NCI-H146 (cell line): ENCODE results near the gene CLTCL1.
"Not testable (repeated sequence)": the region's sequence is repeated elsewhere in the genome, so short reads cannot be mapped to it uniquely, and the experiment has no call there.

Experiments
- DNase-seq: peaks from one replicate; lab custom pipeline; 2025; lab: John Stamatoyannopoulos, UW

The CLTCL1 gene

GRCh38 chr22:19290400-19291217, 910 bp downstream of the CLTCL1 start:
- no peak for DNase-seq

GRCh38 chr22:19289475-19290161, 1.9 kb downstream of the CLTCL1 start:
- no peak for DNase-seq

GRCh38 chr22:19287889-19288288, 3.6 kb downstream of the CLTCL1 start:
- DNase-seq: no peak

GRCh38 chr22:19287076-19287707, 4.3 kb downstream of the CLTCL1 start:
- peak; percentile 76 for DNase-seq

GRCh38 chr22:19285831-19286230, 5.7 kb downstream of the CLTCL1 start:
- no peak for DNase-seq

- not testable (repeated sequence) for DNase-seq
Measured at GRCh38 chr22:19279143-19279542, 12.4 kb downstream of the CLTCL1 start.

- no peak for DNase-seq
Measured at GRCh38 chr22:19277785-19278184, 13.7 kb downstream of the CLTCL1 start.

GRCh38 chr22:19275919-19276600, 15.5 kb downstream of the CLTCL1 start:
- no peak for DNase-seq

- no peak for DNase-seq
Measured at GRCh38 chr22:19275513-19275912, 16.0 kb downstream of the CLTCL1 start.

GRCh38 chr22:19275104-19275503, 16.4 kb downstream of the CLTCL1 start:
- no peak for DNase-seq

- no peak for DNase-seq
Measured at GRCh38 chr22:19271856-19272535, 19.5 kb downstream of the CLTCL1 start.

GRCh38 chr22:19271273-19271855, 20.2 kb downstream of the CLTCL1 start:
- no peak for DNase-seq

GRCh38 chr22:19270873-19271272, 20.6 kb downstream of the CLTCL1 start:
- no peak for DNase-seq

- DNase-seq: no peak
Measured at GRCh38 chr22:19266547-19267086, 24.9 kb downstream of the CLTCL1 start.

GRCh38 chr22:19265779-19266178, 25.7 kb downstream of the CLTCL1 start:
- DNase-seq: no peak

GRCh38 chr22:19260804-19261203, 30.7 kb downstream of the CLTCL1 start:
- DNase-seq: no peak

- DNase-seq: no peak
Measured at GRCh38 chr22:19260194-19260593, 31.3 kb downstream of the CLTCL1 start.

- not testable (repeated sequence) for DNase-seq
Measured at GRCh38 chr22:19258968-19259288, 32.6 kb downstream of the CLTCL1 start.

GRCh38 chr22:19258371-19258770, 33.1 kb downstream of the CLTCL1 start:
- DNase-seq: no peak

- not testable (repeated sequence) for DNase-seq
Measured at GRCh38 chr22:19256362-19256761, 35.2 kb downstream of the CLTCL1 start.

GRCh38 chr22:19253143-19253542, 38.4 kb downstream of the CLTCL1 start:
- DNase-seq: no peak
